T-helper 2 cell treated with Interferon-gamma antibody and Interleukin-4, amounts not matched to agents 100 ng/mL and 5 ng/mL, for 36 hours (primary cell): ENCODE data around the gene FAIM. TPM values are rescaled to one million over a fixed set of nuclear protein-coding genes. Genes with fewer than 3 reads are reported as not detected.
"Not testable (repeated sequence)": the region's sequence is repeated elsewhere in the genome, so short reads cannot be mapped to it uniquely, and the experiment has no call there.

Source experiments
- intact Hi-C: fragments of 100-400 bp; cut with micrococcal nuclease; formaldehyde crosslinking; loops from one replicate; pipeline ENCODE4 v1.15.1; 2023
- total RNA-seq: library from RNA; stranded (reverse); gene quantifications from 2 replicates; pipeline ENCODE4 v1.2.3, GENCODE V29; 2022

The FAIM gene
- total RNA-seq, 1 donor from 2014 or later: 2.4 TPM

GRCh38 chr3:138678086-138678485 is 69.5 kb downstream of the FAIM start:
- intact Hi-C loops: no loop called here

GRCh38 chr3:138678874-138679392 is 70.4 kb downstream of the FAIM start:
- intact Hi-C loops: no loop called here

- intact Hi-C loops: not testable (repeated sequence)
Observed at GRCh38 chr3:138680974-138681373, 72.4 kb downstream of the FAIM start.

GRCh38 chr3:138681463-138682220 is 73.1 kb downstream of the FAIM start:
- intact Hi-C loops: no loop called here

GRCh38 chr3:138682648-138683047 is 74.1 kb downstream of the FAIM start:
- intact Hi-C loops: no loop called here

Other genes with a start within 250 kb of the FAIM start
- 0.61 and 1.2 TPM in 2 replicates for gene ESYT3, start 174.2 kb upstream of the FAIM start, total RNA-seq
- 14.6 and 14.7 TPM in 2 replicates for gene CEP70, start 14.5 kb upstream of the FAIM start, total RNA-seq
- gene PIK3CB, start 226.2 kb downstream of the FAIM start, total RNA-seq: 18.4 and 19.4 TPM in 2 replicates